ENCODE results near the gene STX17. TPM values are rescaled to one million over a fixed set of nuclear protein-coding genes. Genes with fewer than 3 reads are reported as not detected.
A peak's percentile ranks its signal among the peaks of the same experiment; 100 is the strongest.

Gene STX17
- total and polyA plus RNA-seq, 2 donors = 7.5 to 21.0 TPM

DNA sequence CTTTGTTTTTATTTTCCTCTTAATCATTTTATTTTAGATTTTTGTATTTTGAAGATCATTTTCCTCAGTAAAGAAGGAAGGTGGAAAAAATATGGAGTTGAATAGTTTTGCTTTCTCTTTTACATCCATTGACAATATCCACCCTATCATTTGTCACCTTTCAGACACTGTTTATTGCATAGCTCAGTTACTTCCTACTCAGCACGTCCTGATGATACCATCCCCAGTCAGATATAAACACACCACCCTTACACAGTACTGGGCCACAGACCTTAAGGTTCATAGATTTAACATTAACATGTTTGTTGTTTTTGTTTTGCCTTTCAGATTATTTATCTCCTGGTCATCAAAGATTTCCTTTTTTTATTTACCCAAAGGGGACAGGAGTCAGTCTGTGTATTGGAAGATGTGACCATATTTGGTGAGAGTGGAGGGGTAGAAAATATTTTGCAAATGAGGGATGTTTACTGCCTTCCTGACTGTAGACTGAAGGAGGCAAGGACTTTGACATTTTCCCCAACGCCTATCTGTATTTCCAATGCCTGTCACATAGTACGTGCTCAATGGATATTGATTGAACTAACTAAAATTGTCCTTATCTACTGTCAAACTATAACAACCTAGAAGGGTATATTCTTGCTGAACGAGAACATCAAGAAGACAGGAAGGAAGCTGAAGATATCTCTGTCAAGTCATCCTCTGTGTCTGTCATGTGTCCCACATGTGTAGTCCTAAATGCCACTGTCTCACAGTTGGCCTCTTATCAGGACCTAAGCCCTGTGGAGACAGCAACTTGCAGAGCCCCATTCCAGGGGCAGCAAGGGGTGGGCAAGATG is 15.6 kb downstream of the STX17 start:
- DNase-seq (ENCODE audit: low read depth in 6 of 9, low spot score in 9 of 9) = peak in 1 of 9 donors; percentile 36
- H3K4me3 ChIP-seq (ENCODE audit: low read length in 2 of 2) = no peak overlapping the region
- H3K4me1 ChIP-seq (ENCODE audit: control insufficient read depth in 2 of 2, insufficient read depth in 2 of 2, low read length in 2 of 2) = peaks cover 0 to 4% of the 10 kb centered on the region in 2 donors
- H3K9me3 ChIP-seq (ENCODE audit: control insufficient read depth in 2 of 2, insufficient read depth in 1 of 2, low read length in 1 of 2) = peaks cover 0 to 7% of the 10 kb centered on the region in 2 donors
- H3K27ac ChIP-seq (ENCODE audit: low read depth in 1 of 2, low read length in 1 of 2) = no peak overlapping the region
- WGBS = 73% methylated on average over 4 of the region's 4 CpGs
- H3K27me3 ChIP-seq (ENCODE audit: control insufficient read depth in 2 of 2, insufficient read depth in 1 of 2, low read length in 1 of 2) = no peaks in the 10 kb centered on the region
- H3K36me3 ChIP-seq (ENCODE audit: control insufficient read depth in 2 of 2, insufficient read depth in 2 of 2, low read length in 1 of 2) = peaks cover 15 to 42% of the 10 kb centered on the region in 2 donors

DNA sequence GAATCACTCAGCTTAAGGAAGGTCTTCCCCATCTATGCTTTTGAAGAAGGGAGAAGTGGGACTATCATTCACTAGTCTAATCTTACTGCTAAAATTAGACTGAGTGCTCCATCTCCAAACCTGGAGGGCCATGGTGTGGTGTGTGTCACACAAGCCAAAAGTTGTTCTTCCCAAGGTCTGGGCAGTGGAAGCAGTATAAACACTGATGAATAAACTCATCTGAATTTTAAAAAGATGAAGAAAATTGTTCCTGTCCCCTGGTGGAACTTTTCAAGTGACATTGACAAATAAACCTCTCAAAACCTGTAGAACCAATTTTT is 16.2 kb downstream of the STX17 start:
- Histone ChIP-seq H3K27ac (ENCODE audit: low read depth in 1 of 2, low read length in 1 of 2) (no peak overlapping the region), H3K27me3 (ENCODE audit: control insufficient read depth in 2 of 2, insufficient read depth in 1 of 2, low read length in 1 of 2) (no peaks in the 10 kb centered on the region), H3K9me3 (ENCODE audit: control insufficient read depth in 2 of 2, insufficient read depth in 1 of 2, low read length in 1 of 2) (peaks cover 0 to 7% of the 10 kb centered on the region in 2 donors), H3K4me3 (ENCODE audit: low read length in 2 of 2) (no peak overlapping the region), H3K4me1 (ENCODE audit: control insufficient read depth in 2 of 2, insufficient read depth in 2 of 2, low read length in 2 of 2) (peaks cover 0 to 4% of the 10 kb centered on the region in 2 donors), H3K36me3 (ENCODE audit: control insufficient read depth in 2 of 2, insufficient read depth in 2 of 2, low read length in 1 of 2) (peaks cover 15 to 37% of the 10 kb centered on the region in 2 donors)
- DNase-seq (ENCODE audit: low read depth in 6 of 9, low spot score in 9 of 9) = no peak

DNA sequence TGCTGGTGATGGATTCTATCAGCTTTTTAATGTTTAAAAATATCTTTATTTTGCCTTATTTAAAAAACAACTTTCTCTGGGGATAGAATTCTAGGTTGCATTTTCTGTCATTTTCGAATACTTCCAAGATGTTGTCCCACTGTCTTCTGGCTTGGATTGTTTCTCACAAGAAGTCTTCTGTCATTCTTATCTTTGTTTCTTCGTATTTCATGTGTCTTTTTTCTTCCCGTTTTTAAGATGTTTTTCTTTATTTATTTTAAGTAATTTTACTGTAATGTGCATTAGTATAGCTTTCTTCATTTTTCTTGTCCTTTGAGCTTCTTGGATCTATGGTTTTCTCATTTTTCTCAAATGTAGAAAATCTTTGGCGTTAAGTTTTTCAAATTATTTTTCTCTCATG is 19.1 kb downstream of the STX17 start:
- H3K9me3 ChIP-seq (ENCODE audit: control insufficient read depth in 2 of 2, insufficient read depth in 1 of 2, low read length in 1 of 2) = peaks cover 0 to 7% of the 10 kb centered on the region in 2 donors
- H3K27ac ChIP-seq (ENCODE audit: low read depth in 1 of 2, low read length in 1 of 2) = no peak overlapping the region
- peaks cover 0 to 4% of the 10 kb centered on the region in 2 donors for H3K4me1 ChIP-seq (ENCODE audit: control insufficient read depth in 2 of 2, insufficient read depth in 2 of 2, low read length in 2 of 2)
- DNase-seq (ENCODE audit: low read depth in 6 of 9, low spot score in 9 of 9) = no peak
- H3K36me3 ChIP-seq (ENCODE audit: control insufficient read depth in 2 of 2, insufficient read depth in 2 of 2, low read length in 1 of 2) = peaks cover 9 to 21% of the 10 kb centered on the region in 2 donors
- no peaks in the 10 kb centered on the region for H3K27me3 ChIP-seq (ENCODE audit: control insufficient read depth in 2 of 2, insufficient read depth in 1 of 2, low read length in 1 of 2)
- H3K4me3 ChIP-seq (ENCODE audit: low read length in 2 of 2) = no peak overlapping the region
- over 99% methylated on average over 4 of the region's 4 CpGs for WGBS

- no peaks in the 10 kb centered on the region for H3K4me1 ChIP-seq (ENCODE audit: control insufficient read depth in 2 of 2, insufficient read depth in 2 of 2, low read length in 2 of 2)
- H3K9me3 ChIP-seq (ENCODE audit: control insufficient read depth in 2 of 2, insufficient read depth in 1 of 2, low read length in 1 of 2) = peaks cover 0 to 4% of the 10 kb centered on the region in 2 donors
- 97% methylated on average over 2 of the region's 2 CpGs for WGBS
- no peak overlapping the region for H3K4me3 ChIP-seq (ENCODE audit: low read length in 2 of 2)
- H3K27me3 ChIP-seq (ENCODE audit: control insufficient read depth in 2 of 2, insufficient read depth in 1 of 2, low read length in 1 of 2) = no peaks in the 10 kb centered on the region
- no peak for DNase-seq (ENCODE audit: low read depth in 6 of 9, low spot score in 9 of 9)
- peaks cover 0 to 3% of the 10 kb centered on the region in 2 donors for H3K36me3 ChIP-seq (ENCODE audit: control insufficient read depth in 2 of 2, insufficient read depth in 2 of 2, low read length in 1 of 2)
- no peak overlapping the region for H3K27ac ChIP-seq (ENCODE audit: low read depth in 1 of 2, low read length in 1 of 2)
Measured at GRCh38 chr9:99929652-99930051, 23.2 kb downstream of the STX17 start.

GRCh38 chr9:99931155-99931840 is 24.8 kb downstream of the STX17 start:
- peaks cover 0 to 3% of the 10 kb centered on the region in 2 donors for H3K36me3 ChIP-seq (ENCODE audit: control insufficient read depth in 2 of 2, insufficient read depth in 2 of 2, low read length in 1 of 2)
- WGBS = 98% methylated on average over 6 of the region's 6 CpGs
- H3K4me1 ChIP-seq (ENCODE audit: control insufficient read depth in 2 of 2, insufficient read depth in 2 of 2, low read length in 2 of 2) = no peaks in the 10 kb centered on the region
- no peak overlapping the region for H3K27ac ChIP-seq (ENCODE audit: low read depth in 1 of 2, low read length in 1 of 2)
- H3K9me3 ChIP-seq (ENCODE audit: control insufficient read depth in 2 of 2, insufficient read depth in 1 of 2, low read length in 1 of 2) = peaks cover 0 to 4% of the 10 kb centered on the region in 2 donors
- no peak for DNase-seq (ENCODE audit: low read depth in 6 of 9, low spot score in 9 of 9)
- H3K4me3 ChIP-seq (ENCODE audit: low read length in 2 of 2) = no peak overlapping the region
- H3K27me3 ChIP-seq (ENCODE audit: control insufficient read depth in 2 of 2, insufficient read depth in 1 of 2, low read length in 1 of 2) = no peaks in the 10 kb centered on the region

DNA sequence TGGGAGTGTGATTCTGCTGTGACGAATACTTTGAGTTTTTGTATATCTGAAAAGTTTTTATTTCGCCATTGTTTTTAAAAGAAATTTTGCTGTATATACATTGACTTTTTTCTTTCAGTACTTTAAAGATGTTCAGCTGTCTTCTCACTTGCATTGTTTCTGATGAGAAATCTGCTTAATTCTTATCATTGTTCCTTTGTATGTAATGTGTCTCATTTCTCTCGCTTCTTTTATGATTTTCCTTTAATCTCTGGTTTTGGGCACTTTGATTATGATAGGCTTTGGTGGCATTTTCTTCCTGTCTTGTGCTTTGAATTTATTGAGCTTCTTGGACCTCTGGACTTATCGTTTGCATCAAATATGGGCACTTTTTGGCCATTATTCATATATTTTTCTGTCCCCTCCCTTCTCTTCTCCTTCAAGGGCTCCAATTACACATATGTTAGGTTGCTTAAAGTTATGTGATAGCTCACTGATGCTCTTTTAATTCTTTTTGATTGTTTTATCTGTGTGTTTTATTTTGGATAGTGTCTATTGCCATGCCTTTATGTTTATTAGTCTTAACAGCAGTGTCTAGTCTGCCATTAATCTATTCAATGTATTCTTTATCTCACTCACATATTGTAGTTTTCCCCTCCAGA is 30.6 kb downstream of the STX17 start:
- H3K4me1 ChIP-seq (ENCODE audit: control insufficient read depth in 2 of 2, insufficient read depth in 2 of 2, low read length in 2 of 2) = no peaks in the 10 kb centered on the region
- H3K4me3 ChIP-seq (ENCODE audit: low read length in 2 of 2) = no peak overlapping the region
- no peak overlapping the region for H3K27ac ChIP-seq (ENCODE audit: low read depth in 1 of 2, low read length in 1 of 2)
- H3K36me3 ChIP-seq (ENCODE audit: control insufficient read depth in 2 of 2, insufficient read depth in 2 of 2, low read length in 1 of 2) = no peaks in the 10 kb centered on the region
- no peaks in the 10 kb centered on the region for H3K27me3 ChIP-seq (ENCODE audit: control insufficient read depth in 2 of 2, insufficient read depth in 1 of 2, low read length in 1 of 2)
- no peak for DNase-seq (ENCODE audit: low read depth in 6 of 9, low spot score in 9 of 9)
- 99% methylated on average over 4 of the region's 4 CpGs for WGBS
- H3K9me3 ChIP-seq (ENCODE audit: control insufficient read depth in 2 of 2, insufficient read depth in 1 of 2, low read length in 1 of 2) = no peaks in the 10 kb centered on the region

GRCh38 chr9:99947395-99947794 is 40.9 kb downstream of the STX17 start:
- H3K27ac ChIP-seq (ENCODE audit: low read depth in 1 of 2, low read length in 1 of 2) = no peak overlapping the region
- H3K4me3 ChIP-seq (ENCODE audit: low read length in 2 of 2) = no peak overlapping the region
- WGBS = 95% methylated on average over 3 of the region's 3 CpGs
- H3K9me3 ChIP-seq (ENCODE audit: control insufficient read depth in 2 of 2, insufficient read depth in 1 of 2, low read length in 1 of 2) = no peaks in the 10 kb centered on the region
- H3K4me1 ChIP-seq (ENCODE audit: control insufficient read depth in 2 of 2, insufficient read depth in 2 of 2, low read length in 2 of 2) = no peaks in the 10 kb centered on the region
- H3K27me3 ChIP-seq (ENCODE audit: control insufficient read depth in 2 of 2, insufficient read depth in 1 of 2, low read length in 1 of 2) = no peaks in the 10 kb centered on the region
- H3K36me3 ChIP-seq (ENCODE audit: control insufficient read depth in 2 of 2, insufficient read depth in 2 of 2, low read length in 1 of 2) = peaks cover 0 to 8% of the 10 kb centered on the region in 2 donors
- DNase-seq (ENCODE audit: low read depth in 6 of 9, low spot score in 9 of 9) = no peak

GRCh38 chr9:99948482-99948881 is 42.0 kb downstream of the STX17 start:
- H3K27me3 ChIP-seq (ENCODE audit: control insufficient read depth in 2 of 2, insufficient read depth in 1 of 2, low read length in 1 of 2) = no peaks in the 10 kb centered on the region
- H3K27ac ChIP-seq (ENCODE audit: low read depth in 1 of 2, low read length in 1 of 2) = no peak overlapping the region
- H3K36me3 ChIP-seq (ENCODE audit: control insufficient read depth in 2 of 2, insufficient read depth in 2 of 2, low read length in 1 of 2) = peaks cover 0 to 8% of the 10 kb centered on the region in 2 donors
- H3K4me1 ChIP-seq (ENCODE audit: control insufficient read depth in 2 of 2, insufficient read depth in 2 of 2, low read length in 2 of 2) = no peaks in the 10 kb centered on the region
- H3K4me3 ChIP-seq (ENCODE audit: low read length in 2 of 2) = no peak overlapping the region
- no peaks in the 10 kb centered on the region for H3K9me3 ChIP-seq (ENCODE audit: control insufficient read depth in 2 of 2, insufficient read depth in 1 of 2, low read length in 1 of 2)
- no peak for DNase-seq (ENCODE audit: low read depth in 6 of 9, low spot score in 9 of 9)
- WGBS = over 99% methylated on average over 2 of the region's 2 CpGs

DNA sequence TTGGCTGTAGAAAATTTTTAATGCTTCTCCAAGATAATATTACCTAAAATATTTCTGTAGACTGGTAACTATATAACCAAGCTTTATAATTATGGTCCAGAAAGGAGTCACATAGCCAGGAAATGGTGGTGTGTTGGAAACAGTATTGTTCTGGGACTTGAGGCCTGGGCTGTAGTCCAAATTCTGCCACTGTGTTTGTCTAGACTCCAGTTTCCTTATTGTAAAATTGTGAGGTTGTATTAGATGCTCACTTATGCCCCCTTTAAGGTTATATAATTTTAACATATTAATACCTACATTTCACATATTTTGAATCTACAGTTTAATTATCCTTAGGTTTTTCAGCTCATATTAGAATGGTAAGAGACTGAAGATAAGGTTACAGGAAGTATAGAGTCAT is 42.4 kb downstream of the STX17 start:
- H3K36me3 ChIP-seq (ENCODE audit: control insufficient read depth in 2 of 2, insufficient read depth in 2 of 2, low read length in 1 of 2) = peaks cover 0 to 8% of the 10 kb centered on the region in 2 donors
- no peaks in the 10 kb centered on the region for H3K9me3 ChIP-seq (ENCODE audit: control insufficient read depth in 2 of 2, insufficient read depth in 1 of 2, low read length in 1 of 2)
- DNase-seq (ENCODE audit: low read depth in 6 of 9, low spot score in 9 of 9) = no peak
- H3K4me1 ChIP-seq (ENCODE audit: control insufficient read depth in 2 of 2, insufficient read depth in 2 of 2, low read length in 2 of 2) = no peaks in the 10 kb centered on the region
- H3K27ac ChIP-seq (ENCODE audit: low read depth in 1 of 2, low read length in 1 of 2) = no peak overlapping the region
- no peaks in the 10 kb centered on the region for H3K27me3 ChIP-seq (ENCODE audit: control insufficient read depth in 2 of 2, insufficient read depth in 1 of 2, low read length in 1 of 2)
- H3K4me3 ChIP-seq (ENCODE audit: low read length in 2 of 2) = no peak overlapping the region
